RWPE2 (cell line): Measurements from ENCODE around the gene RNF8.

ENCODE experiments used
- ATAC-seq: fragments of 200-7000 bp; cut with Tn5 transposase; 3 replicates; pipeline ENCODE4 v1.9.1; 2021; ENCODE audit warnings: low read depth
- DNase-seq: peaks from one replicate; pipeline ENCODE4 v3.0.0-alpha.2; 2020; ENCODE audit warnings: low spot score
- H3K27ac ChIP-seq: fragments of 450-650 bp; 2 replicates; pipeline ENCODE4 v1.5.1; 2017; ENCODE audit warnings: mild to moderate bottlenecking; ENCODE audit not compliant: poor library complexity, severe bottlenecking
- H3K27me3 ChIP-seq: fragments of 250-450 bp; sonication (Bioruptor Pico); 2 replicates; pipeline ENCODE4 v1.5.1; 2021; ENCODE audit warnings: mild to moderate bottlenecking, moderate library complexity; ENCODE audit not compliant: insufficient read depth, poor library complexity, severe bottlenecking
- H3K36me3 ChIP-seq: fragments of 250-450 bp; sonication (Bioruptor Pico); 2 replicates; pipeline ENCODE4 v1.5.1; 2020; ENCODE audit warnings: low read depth, mild to moderate bottlenecking, moderate library complexity
- H3K4me1 ChIP-seq: fragments of 250-450 bp; sonication (Bioruptor Pico); 2 replicates; pipeline ENCODE4 v1.5.1; 2021; ENCODE audit warnings: mild to moderate bottlenecking, moderate library complexity; ENCODE audit not compliant: insufficient read depth, poor library complexity, severe bottlenecking
- H3K4me3 ChIP-seq: fragments of 250-450 bp; sonication (Bioruptor Pico); 2 replicates; pipeline ENCODE4 v1.5.1; 2021; ENCODE audit warnings: mild to moderate bottlenecking, moderate library complexity; ENCODE audit not compliant: severe bottlenecking
- H3K9me3 ChIP-seq: fragments of 250-450 bp; sonication (Bioruptor Pico); 2 replicates; pipeline ENCODE4 v1.5.1; 2021; ENCODE audit warnings: mild to moderate bottlenecking, moderate library complexity; ENCODE audit not compliant: severe bottlenecking
- TF ChIP-seq, protein P1 (sequence below): fragments of 450-650 bp; IDR thresholded peaks from one replicate; pipeline ENCODE4 v1.5.1; 2017; ENCODE audit warnings: mild to moderate bottlenecking, moderate library complexity; ENCODE audit not compliant: poor library complexity, severe bottlenecking

The RNF8 gene

DNA sequence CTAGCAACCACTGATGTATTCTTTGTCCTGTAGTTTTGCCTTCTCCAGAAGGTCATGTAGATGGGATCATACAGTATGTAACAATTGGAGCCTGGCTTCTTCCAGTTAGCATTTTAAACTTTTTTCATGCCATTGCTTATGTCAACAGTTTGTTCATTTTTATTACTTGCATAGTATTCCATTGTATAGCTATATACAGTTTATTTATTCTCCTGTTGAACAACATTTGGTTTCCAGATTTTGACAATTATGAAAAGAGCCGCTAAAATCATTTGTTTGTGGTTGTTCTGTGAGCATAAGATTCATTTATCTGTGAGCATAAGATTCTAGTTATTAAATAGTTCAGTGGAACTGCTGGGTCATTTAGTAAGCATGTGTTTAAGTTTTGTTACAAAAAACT, 55.7 kb downstream of the RNF8 start:
- Histone ChIP-seq H3K27me3 (no peaks in the 10 kb centered on the region), H3K4me1 (peaks cover 12% of the 10 kb centered on the region), H3K9me3 (no peaks in the 10 kb centered on the region), H3K36me3 (no peaks in the 10 kb centered on the region), H3K27ac (no peak overlapping the region), H3K4me3 (no peak overlapping the region)
- TF ChIP-seq, protein P1, sequence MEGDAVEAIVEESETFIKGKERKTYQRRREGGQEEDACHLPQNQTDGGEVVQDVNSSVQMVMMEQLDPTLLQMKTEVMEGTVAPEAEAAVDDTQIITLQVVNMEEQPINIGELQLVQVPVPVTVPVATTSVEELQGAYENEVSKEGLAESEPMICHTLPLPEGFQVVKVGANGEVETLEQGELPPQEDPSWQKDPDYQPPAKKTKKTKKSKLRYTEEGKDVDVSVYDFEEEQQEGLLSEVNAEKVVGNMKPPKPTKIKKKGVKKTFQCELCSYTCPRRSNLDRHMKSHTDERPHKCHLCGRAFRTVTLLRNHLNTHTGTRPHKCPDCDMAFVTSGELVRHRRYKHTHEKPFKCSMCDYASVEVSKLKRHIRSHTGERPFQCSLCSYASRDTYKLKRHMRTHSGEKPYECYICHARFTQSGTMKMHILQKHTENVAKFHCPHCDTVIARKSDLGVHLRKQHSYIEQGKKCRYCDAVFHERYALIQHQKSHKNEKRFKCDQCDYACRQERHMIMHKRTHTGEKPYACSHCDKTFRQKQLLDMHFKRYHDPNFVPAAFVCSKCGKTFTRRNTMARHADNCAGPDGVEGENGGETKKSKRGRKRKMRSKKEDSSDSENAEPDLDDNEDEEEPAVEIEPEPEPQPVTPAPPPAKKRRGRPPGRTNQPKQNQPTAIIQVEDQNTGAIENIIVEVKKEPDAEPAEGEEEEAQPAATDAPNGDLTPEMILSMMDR, result no peak
- DNase-seq (no peak), ATAC-seq (no peak)

DNA sequence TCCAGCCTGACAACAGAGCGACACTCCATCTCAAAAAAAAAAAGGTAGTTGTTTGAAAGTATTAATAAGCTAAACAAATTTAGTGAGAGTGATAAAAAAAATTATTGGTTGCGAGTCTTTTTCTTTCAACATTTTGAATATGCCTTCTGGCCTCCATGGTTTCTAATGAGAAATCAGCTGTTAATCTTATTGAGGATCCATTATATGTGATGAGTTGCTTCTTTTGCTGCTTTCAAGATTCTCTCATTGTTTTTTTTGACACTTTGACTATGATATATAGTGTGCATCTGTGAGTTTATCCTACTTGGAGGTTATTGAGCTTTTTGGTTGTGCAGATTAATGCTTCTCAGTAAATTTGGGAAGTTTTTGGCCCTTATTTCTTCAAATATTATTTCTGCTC, 63.6 kb downstream of the RNF8 start:
- Histone ChIP-seq H3K27ac (no peak overlapping the region), H3K27me3 (no peaks in the 10 kb centered on the region), H3K4me3 (no peak overlapping the region), H3K36me3 (no peaks in the 10 kb centered on the region), H3K9me3 (no peaks in the 10 kb centered on the region), H3K4me1 (no peaks in the 10 kb centered on the region)
- TF ChIP-seq, protein P1, result no peak
- DNase-seq (no peak), ATAC-seq (no peak)

DNA sequence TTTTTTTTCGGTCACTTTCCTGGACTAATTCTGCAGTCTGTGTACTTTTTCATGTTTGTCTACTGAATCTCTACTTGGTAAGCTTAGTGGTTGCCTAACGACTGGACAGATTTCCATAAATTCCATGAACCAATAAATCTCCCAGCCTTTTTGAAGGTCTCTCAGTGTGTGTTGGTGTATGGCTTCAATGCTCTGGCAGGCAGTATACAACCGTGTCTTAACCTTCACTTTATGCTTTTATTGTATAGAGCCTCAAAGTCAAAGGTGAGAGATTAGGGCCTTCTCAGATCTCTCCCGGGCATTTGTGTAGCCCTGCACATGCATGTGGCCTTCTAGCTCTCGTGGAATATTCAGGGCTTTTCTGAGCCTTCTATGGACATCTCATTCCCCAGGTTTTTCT, 64.9 kb downstream of the RNF8 start:
- no peaks in the 10 kb centered on the region for H3K27me3 ChIP-seq
- ATAC-seq (no peak), DNase-seq (no peak)
- H3K4me3 ChIP-seq, result no peak overlapping the region
- TF ChIP-seq, protein P1, result no peak
- no peaks in the 10 kb centered on the region for H3K36me3 ChIP-seq
- H3K27ac ChIP-seq, result no peak overlapping the region
- H3K9me3 ChIP-seq, result no peaks in the 10 kb centered on the region
- H3K4me1 ChIP-seq, result no peaks in the 10 kb centered on the region

DNA sequence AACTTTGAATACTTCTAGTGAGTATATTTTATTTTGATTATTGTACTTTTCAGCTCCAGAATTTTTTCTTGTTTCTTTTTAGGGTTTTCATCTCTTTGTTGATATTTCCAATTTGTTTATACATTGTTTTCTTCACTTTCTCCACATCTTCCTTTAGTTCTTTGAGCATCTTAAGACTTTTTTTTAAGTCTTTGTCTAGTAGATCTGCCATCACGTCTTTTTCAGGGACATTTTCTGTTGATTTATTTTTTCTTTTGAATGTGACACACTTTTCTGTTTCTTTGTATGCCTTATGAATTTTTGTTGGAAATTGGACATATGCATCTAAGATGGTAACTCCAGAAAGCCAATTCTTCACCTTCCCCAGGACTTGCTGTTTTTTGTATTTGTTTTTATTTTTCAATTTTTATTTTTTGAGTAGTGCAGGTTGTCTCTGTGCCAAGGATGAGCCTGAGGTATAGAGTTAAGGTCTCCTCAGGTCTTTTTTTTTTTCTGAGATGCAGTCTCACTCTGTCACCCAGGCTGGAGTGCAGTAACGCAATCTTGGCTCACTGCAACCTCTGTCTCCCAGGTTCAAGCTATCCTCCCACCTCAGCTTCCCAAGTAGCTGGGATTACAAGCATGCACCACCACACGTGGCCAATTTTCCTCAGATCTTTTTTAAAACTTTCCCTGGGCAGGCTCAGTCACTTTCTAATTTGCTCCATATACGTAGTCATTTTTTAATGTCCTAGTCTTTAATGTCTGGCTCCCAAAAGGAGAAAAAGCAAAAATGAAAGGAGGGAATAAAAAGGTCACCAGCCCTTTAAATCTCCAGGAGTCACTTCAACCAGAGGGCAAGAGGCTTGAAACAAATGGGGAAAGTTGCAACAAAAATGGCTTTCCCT, 72.5 kb downstream of the RNF8 start:
- H3K27me3 ChIP-seq, result no peaks in the 10 kb centered on the region
- no peak overlapping the region for H3K4me3 ChIP-seq
- no peaks in the 10 kb centered on the region for H3K36me3 ChIP-seq
- H3K9me3 ChIP-seq, result no peaks in the 10 kb centered on the region
- ATAC-seq, result no peak
- TF ChIP-seq, protein P1, result no peak
- no peak overlapping the region for H3K27ac ChIP-seq
- no peaks in the 10 kb centered on the region for H3K4me1 ChIP-seq
- DNase-seq, result no peak

DNA sequence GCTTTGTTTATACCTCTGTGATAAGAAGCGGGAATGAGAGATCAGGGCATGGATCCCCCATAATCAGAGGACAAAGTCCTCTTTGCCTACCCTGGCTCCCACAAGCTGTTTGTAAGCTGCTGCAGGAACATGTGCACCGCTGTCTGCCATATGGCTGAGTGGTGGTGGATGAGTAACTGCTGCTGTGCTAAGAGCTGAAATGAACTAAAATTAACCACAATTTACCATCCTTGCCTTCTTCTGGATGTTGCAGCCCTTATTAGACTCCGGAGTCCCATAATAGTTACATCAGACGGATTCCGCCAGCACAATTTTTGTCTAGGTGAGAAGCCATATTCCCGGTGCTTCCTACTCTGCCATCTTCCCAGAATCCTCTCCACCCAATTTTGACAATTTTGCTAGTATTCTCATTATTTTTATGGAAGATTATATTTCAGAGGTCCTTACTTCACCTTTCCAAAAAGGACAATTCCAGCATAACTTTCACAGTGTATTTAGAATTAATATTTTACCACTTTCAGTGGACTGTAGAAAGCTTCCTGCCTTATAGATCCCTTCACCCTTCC, 73.2 kb downstream of the RNF8 start:
- DNase-seq, result no peak
- no peaks in the 10 kb centered on the region for H3K4me1 ChIP-seq
- H3K4me3 ChIP-seq, result no peak overlapping the region
- no peak for ATAC-seq
- TF ChIP-seq, protein P1, result no peak
- H3K27ac ChIP-seq, result no peak overlapping the region
- no peaks in the 10 kb centered on the region for H3K36me3 ChIP-seq
- H3K9me3 ChIP-seq, result no peaks in the 10 kb centered on the region
- no peaks in the 10 kb centered on the region for H3K27me3 ChIP-seq
